Gastroesophageal sphincter (tissue), 3 donors: Measurements from ENCODE around the gene MMADHC.

Experiments
- CTCF ChIP-seq, 4 experiments: fragments of 200-600 bp in 2 of 4; fragments of 450-650 bp in 2 of 4; sonication (generic) in 1 of 4; IDR thresholded peaks; one replicate each; pipeline ENCODE4 v1.5.1; 2017 to 2019; ENCODE audit warnings: antibody characterized with exemption in 4 of 4, mild to moderate bottlenecking in 2 of 4, moderate library complexity in 2 of 4
- EP300 ChIP-seq: sonication (generic); formaldehyde crosslinking; IDR thresholded peaks from one replicate; pipeline ENCODE4 v1.6.1; 2017; ENCODE audit warnings: antibody characterized with exemption, mild to moderate bottlenecking
- POLR2A ChIP-seq, 2 donors: fragments of 450-650 bp; IDR thresholded peaks; one replicate each; pipeline ENCODE4 v1.6.1; 2017; ENCODE audit warnings: antibody characterized with exemption in 2 of 2, mild to moderate bottlenecking in 2 of 2, moderate library complexity in 1 of 2

- no peak for TF ChIP-seq POLR2A (IDR thresholded peaks at IDR 0.05)
- TF ChIP-seq CTCF (IDR thresholded peaks at IDR 0.05): no peak
- TF ChIP-seq EP300: no peak
Observed at GRCh38 chr2:149634103-149634502, 46.5 kb upstream of the MMADHC start.
